GM19025 (cell line): Measurements from ENCODE around the gene CFHR2.
"Not testable (repeated sequence)": the region's sequence is repeated elsewhere in the genome, so short reads cannot be mapped to it uniquely, and the experiment has no call there.

Experiments used
- ATAC-seq: cut with Tn5 transposase; IDR thresholded peaks from one replicate; pipeline ENCODE4 v1.9.1; 2021; ENCODE audit warnings: mild to moderate bottlenecking, low read depth, moderate library complexity; ENCODE audit not compliant: unreplicated experiment

The CFHR2 gene

GRCh38 chr1:196943568-196943967, at the start of gene CFHR2:
Gene CFHR2 (plus strand): TSS chr1:196943738. CDS start chr1:196943881, 143 bp downstream.
- not testable (repeated sequence) for ATAC-seq

- no peak for ATAC-seq
Measured at GRCh38 chr1:196896355-196896754, 47.2 kb upstream of the CFHR2 start.

GRCh38 chr1:196897158-196897828, 46.2 kb upstream of the CFHR2 start:
- no peak for ATAC-seq

GRCh38 chr1:196902344-196902743, 41.2 kb upstream of the CFHR2 start:
- no peak for ATAC-seq

GRCh38 chr1:196910215-196910614, 33.3 kb upstream of the CFHR2 start:
- ATAC-seq = no peak

GRCh38 chr1:196912283-196912682, 31.3 kb upstream of the CFHR2 start:
- ATAC-seq = not testable (repeated sequence)

- not testable (repeated sequence) for ATAC-seq
Measured at GRCh38 chr1:196926839-196927238, 16.7 kb upstream of the CFHR2 start.

- ATAC-seq = not testable (repeated sequence)
Measured at GRCh38 chr1:196932853-196933252, 10.7 kb upstream of the CFHR2 start.

- ATAC-seq = no peak
Measured at GRCh38 chr1:196933531-196934189, 9.9 kb upstream of the CFHR2 start.

GRCh38 chr1:196941474-196941873, 2.1 kb upstream of the CFHR2 start:
- ATAC-seq = not testable (repeated sequence)

- peak; percentile 83 for ATAC-seq
Measured at GRCh38 chr1:196951711-196952394, 8.3 kb downstream of the CFHR2 start.

- no peak for ATAC-seq
Measured at GRCh38 chr1:196954778-196955177, 11.2 kb downstream of the CFHR2 start.

GRCh38 chr1:196955926-196956325, 12.4 kb downstream of the CFHR2 start:
- no peak for ATAC-seq

GRCh38 chr1:196960854-196961253, 17.3 kb downstream of the CFHR2 start:
- ATAC-seq = no peak

GRCh38 chr1:196970182-196970581, 26.6 kb downstream of the CFHR2 start:
- no peak for ATAC-seq

GRCh38 chr1:196976278-196976677, 32.7 kb downstream of the CFHR2 start:
- no peak for ATAC-seq

- no peak for ATAC-seq
Measured at GRCh38 chr1:196977278-196977677, 33.7 kb downstream of the CFHR2 start, which contains the start of gene CFHR5. Gene CFHR5 (plus strand): TSS chr1:196977556. CDS start chr1:196977665, 109 bp downstream.

GRCh38 chr1:196980859-196981258, 37.3 kb downstream of the CFHR2 start:
- ATAC-seq = no peak

- not testable (repeated sequence) for ATAC-seq
Measured at GRCh38 chr1:196982247-196982646, 38.7 kb downstream of the CFHR2 start.

- ATAC-seq = not testable (repeated sequence)
Measured at GRCh38 chr1:196991919-196992651, 48.5 kb downstream of the CFHR2 start.

- no peak for ATAC-seq
Measured at GRCh38 chr1:196993916-196994315, 50.4 kb downstream of the CFHR2 start.
